Osteoblast (primary cell): ENCODE measurements around the gene EIF4B. TPM values are rescaled to one million over a fixed set of nuclear protein-coding genes. Genes with fewer than 3 reads are reported as not detected.

Experiments used
- DNase-seq: peaks from one replicate; pipeline ENCODE4 v3.0.0; 2011; ENCODE audit warnings: low spot score, mixed read lengths; ENCODE audit not compliant: insufficient read length; ENCODE audit errors: missing footprints
- H2AFZ ChIP-seq: 2 replicates; pipeline ENCODE4 v1.6.0; 2011; ENCODE audit warnings: mild to moderate bottlenecking, low read length
- H3K27ac ChIP-seq: 2 replicates; pipeline ENCODE4 v1.5.1; 2011; ENCODE audit warnings: mild to moderate bottlenecking, low read depth, low read length, moderate library complexity
- H3K27me3 ChIP-seq: 2 replicates; pipeline ENCODE4 v1.6.0; 2012; ENCODE audit warnings: mild to moderate bottlenecking, control low read depth, inconsistent platforms, low read length, moderate library complexity; ENCODE audit not compliant: insufficient read depth
- H3K36me3 ChIP-seq: 2 replicates; pipeline ENCODE4 v1.5.1; 2011; ENCODE audit warnings: mild to moderate bottlenecking, low read length, control low read depth, moderate library complexity; ENCODE audit not compliant: insufficient read depth
- H3K4me1 ChIP-seq: 2 replicates; pipeline ENCODE4 v1.5.1; 2011; ENCODE audit warnings: mild to moderate bottlenecking, low read length, control low read depth, moderate library complexity; ENCODE audit not compliant: insufficient read depth
- H3K4me2 ChIP-seq: 2 replicates; pipeline ENCODE4 v1.6.0; 2011; ENCODE audit warnings: mild to moderate bottlenecking, low read length; ENCODE audit not compliant: insufficient read depth
- H3K4me3 ChIP-seq: fragments of 200-600 bp; sonication (generic); 3 replicates; pipeline ENCODE4 v1.5.1; 2012; ENCODE audit warnings: mild to moderate bottlenecking, low read length, inconsistent platforms; ENCODE audit not compliant: insufficient read depth
- H3K79me2 ChIP-seq: 2 replicates; pipeline ENCODE4 v1.6.0; 2012; ENCODE audit warnings: mild to moderate bottlenecking, low read length, control low read depth, inconsistent platforms; ENCODE audit not compliant: insufficient read depth
- H3K9me3 ChIP-seq: 2 replicates; pipeline ENCODE4 v1.5.1; 2011; ENCODE audit warnings: low read depth, low read length, control low read depth
- H4K20me1 ChIP-seq: 2 replicates; pipeline ENCODE4 v1.6.0; 2012; ENCODE audit warnings: mild to moderate bottlenecking, low read length, control low read depth; ENCODE audit not compliant: insufficient read depth
- CTCF ChIP-seq: IDR thresholded peaks from 2 replicates; pipeline ENCODE4 v1.5.1; 2011; ENCODE audit warnings: mild to moderate bottlenecking, low read depth, low read length, moderate library complexity; ENCODE audit errors: extremely low read depth
- total RNA-seq: library from RNA; depleted of rRNA; stranded (reverse); fragments of >200 nt; gene quantifications from 2 replicates; pipeline ENCODE4 v1.2.3, GENCODE V29; 2012

Gene EIF4B
- total RNA-seq, 1 donor: 1,332 TPM

- Histone ChIP-seq H3K79me2 (peaks cover 39% of the 10 kb centered on the region), H3K4me3 (peak within 1 kb of the TSS; percentile 79), H4K20me1 (no peaks in the 10 kb centered on the region), H3K27ac (peak within 1 kb of the TSS; percentile 82), H2AFZ (no peak within 1 kb of the TSS), H3K27me3 (no peaks in the 10 kb centered on the region), H3K36me3 (peaks cover 13% of the 10 kb centered on the region), H3K4me1 (peaks cover 75% of the 10 kb centered on the region), H3K9me3 (no peaks in the 10 kb centered on the region), H3K4me2 (peak within 1 kb of the TSS; percentile 73)
- DNase-seq: peak; percentile 93
- TF ChIP-seq CTCF: no peak
Observed at GRCh38 chr12:53049571-53050318, 43.5 kb downstream of the EIF4B start, which contains the start of gene TNS2. Gene TNS2 (plus strand): TSS chr12:53050065. CDS start chr12:53050186, 121 bp downstream.

- H4K20me1 ChIP-seq: no peaks in the 10 kb centered on the region
- DNase-seq: peak; percentile 73
- no peak overlapping the region for H2AFZ ChIP-seq
- peak overlapping the region; percentile 30 for H3K27ac ChIP-seq
- H3K4me2 ChIP-seq: peak overlapping the region; percentile 73
- H3K4me3 ChIP-seq: peak overlapping the region; percentile 79
- peaks cover 21% of the 10 kb centered on the region for H3K36me3 ChIP-seq
- peaks cover 37% of the 10 kb centered on the region for H3K79me2 ChIP-seq
- H3K9me3 ChIP-seq: no peaks in the 10 kb centered on the region
- H3K4me1 ChIP-seq: peaks cover 73% of the 10 kb centered on the region
- TF ChIP-seq CTCF: no peak
- no peaks in the 10 kb centered on the region for H3K27me3 ChIP-seq
Observed at GRCh38 chr12:53050426-53051057, 44.3 kb downstream of the EIF4B start.

GRCh38 chr12:53051058-53051880 is 45.0 kb downstream of the EIF4B start:
- Histone ChIP-seq H4K20me1 (no peaks in the 10 kb centered on the region), H3K4me1 (peaks cover 74% of the 10 kb centered on the region), H3K27me3 (no peaks in the 10 kb centered on the region), H3K27ac (peak overlapping the region; percentile 30), H2AFZ (no peak overlapping the region), H3K4me3 (peak overlapping the region; percentile 79), H3K4me2 (peak overlapping the region; percentile 73), H3K36me3 (peaks cover 27% of the 10 kb centered on the region), H3K79me2 (peaks cover 31% of the 10 kb centered on the region), H3K9me3 (no peaks in the 10 kb centered on the region)
- DNase-seq: peak; percentile 95
- TF ChIP-seq CTCF: no peak
